Esophagus muscularis mucosa (tissue), 4 donors: Measurements from ENCODE around the gene SPIRE1. TPM values are rescaled to one million over a fixed set of nuclear protein-coding genes. Genes with fewer than 3 reads are reported as not detected.
A peak's percentile ranks its signal among the peaks of the same experiment; 100 is the strongest.

Experiments
- DNase-seq: peaks from one replicate; pipeline ENCODE4 v3.0.0-alpha.2; 2017; ENCODE audit errors: extremely low spot score
- H3K27ac ChIP-seq, 4 donors: fragments of 200-600 bp; sonication (generic); replicated peaks in 1 of 4; 1 replicate in 3 of 4; 2 replicates in 1 of 4; pipeline ENCODE4 v1.5.1; 2016 to 2019; ENCODE audit warnings: mild to moderate bottlenecking in 1 of 4
- H3K27me3 ChIP-seq, 4 donors: fragments of 200-600 bp; sonication (generic); one replicate each; pipeline versions ENCODE4 v1.5.1 to v1.6.0; 2016 to 2019
- H3K36me3 ChIP-seq, 4 donors: fragments of 200-600 bp; sonication (generic); one replicate each; pipeline ENCODE4 v1.5.1; 2016 to 2019
- H3K4me1 ChIP-seq, 4 donors: fragments of 200-600 bp; sonication (generic); one replicate each; pipeline ENCODE4 v1.5.1; 2016 to 2019
- H3K4me3 ChIP-seq, 4 donors: fragments of 200-600 bp; sonication (generic); 1 replicate in 2 of 4; 2 replicates in 2 of 4; pipeline ENCODE4 v1.5.1; 2016 to 2019; ENCODE audit warnings: mild to moderate bottlenecking in 4 of 4, moderate library complexity in 1 of 4
- H3K9me3 ChIP-seq, 4 donors: fragments of 200-600 bp; sonication (generic); 1 replicate in 3 of 4; 2 replicates in 1 of 4; pipeline ENCODE4 v1.5.1; 2016 to 2019
- EP300 ChIP-seq: sonication (generic); formaldehyde crosslinking; IDR thresholded peaks from one replicate; pipeline ENCODE4 v1.6.1; 2017; ENCODE audit warnings: antibody characterized with exemption
- POLR2A ChIP-seq: fragments of 450-650 bp; IDR thresholded peaks from one replicate; pipeline ENCODE4 v1.6.1; 2017; ENCODE audit warnings: antibody characterized with exemption, moderate library complexity, mild to moderate bottlenecking, low read depth
- POLR2AphosphoS5 ChIP-seq, 2 donors: sonication (generic); formaldehyde crosslinking; IDR thresholded peaks; one replicate each; pipeline ENCODE4 v1.6.1; 2017; ENCODE audit warnings: antibody characterized with exemption in 2 of 2
- WGBS: methylation state at CpG from one replicate; pipeline ENCODE4 v1.1.5; 2018; 5-methylcytosine and 5-hydroxymethylcytosine counted together
- intact Hi-C: fragments of 100-400 bp; cut with DNase I; formaldehyde crosslinking; loops from one replicate; pipeline ENCODE4 v1.15.1; 2023
- total RNA-seq, 4 donors: library from RNA; depleted of rRNA; stranded (reverse); fragments of >200 nt; gene quantifications; one replicate each; pipeline versions ENCODE4 v1.1.0 to v1.2.1, GENCODE V29; 2016
- TF ChIP-seq, protein P1 (sequence below), 3 experiments: fragments of 200-600 bp in 2 of 3; fragments of 450-650 bp in 1 of 3; sonication (generic) in 2 of 3; IDR thresholded peaks; one replicate each; pipeline ENCODE4 v1.5.1; 2017 to 2019; ENCODE audit warnings: antibody characterized with exemption in 3 of 3, mild to moderate bottlenecking in 2 of 3, moderate library complexity in 1 of 3

Gene SPIRE1
- total RNA-seq = 10 to 100 TPM; 33.2 to 48.3 (median 40.2) TPM

DNA sequence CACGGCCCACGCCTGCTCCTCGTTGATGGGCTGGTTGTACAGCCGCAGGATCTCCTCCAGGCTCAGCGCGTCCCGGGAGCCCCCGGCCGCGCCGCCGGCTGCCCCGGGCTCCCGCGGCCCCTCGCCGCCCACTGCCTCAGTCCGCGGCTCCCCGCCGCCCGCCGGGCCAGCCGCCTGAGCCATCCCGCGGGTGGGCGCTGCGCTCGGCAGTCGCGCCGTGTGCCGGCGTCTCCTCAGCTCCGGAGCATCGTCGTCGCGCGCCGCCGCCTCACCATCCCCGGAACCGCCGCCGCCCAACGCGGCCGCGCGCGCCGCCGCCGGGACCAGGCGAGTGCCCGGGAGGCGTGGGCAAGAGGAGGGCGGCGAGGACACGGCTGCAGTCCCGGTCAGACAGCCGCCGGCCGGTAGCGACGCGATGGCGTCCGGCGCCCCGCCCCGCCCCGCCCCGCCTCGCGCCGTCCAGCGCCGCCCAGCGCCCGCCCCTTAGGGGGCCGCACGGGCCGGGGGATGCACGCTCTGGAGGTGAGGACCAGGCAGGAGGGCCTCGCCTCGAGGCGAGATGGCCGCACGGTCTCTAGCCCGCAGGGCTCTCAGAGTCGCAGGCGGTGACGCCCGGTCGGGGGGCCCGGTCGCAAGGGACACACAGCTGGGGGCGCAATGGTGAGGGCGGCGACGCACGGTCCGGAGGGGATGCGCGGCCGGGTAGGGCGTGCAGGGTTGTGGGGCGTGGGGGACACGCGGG lies at the start of gene SPIRE1:
Gene SPIRE1 (minus strand): TSS at position 424 of the 742 bp plus-strand sequence. CDS start 241 bp downstream, at position 183.
- Histone ChIP-seq H3K9me3 (no peaks in the 10 kb centered on the region), H3K36me3 (peaks cover 0 to 16% (median 0%) of the 10 kb centered on the region in 4 donors), H3K4me3 (peak within 1 kb of the TSS; percentile 87 to 97 (median 90)), H3K27ac (peak within 1 kb of the TSS; percentile 97 to 100 (median 100)), H3K4me1 (peaks cover 17 to 51% (median 35%) of the 10 kb centered on the region in 4 donors), H3K27me3 (no peaks in the 10 kb centered on the region)
- no peak for DNase-seq
- TF ChIP-seq, protein P1, sequence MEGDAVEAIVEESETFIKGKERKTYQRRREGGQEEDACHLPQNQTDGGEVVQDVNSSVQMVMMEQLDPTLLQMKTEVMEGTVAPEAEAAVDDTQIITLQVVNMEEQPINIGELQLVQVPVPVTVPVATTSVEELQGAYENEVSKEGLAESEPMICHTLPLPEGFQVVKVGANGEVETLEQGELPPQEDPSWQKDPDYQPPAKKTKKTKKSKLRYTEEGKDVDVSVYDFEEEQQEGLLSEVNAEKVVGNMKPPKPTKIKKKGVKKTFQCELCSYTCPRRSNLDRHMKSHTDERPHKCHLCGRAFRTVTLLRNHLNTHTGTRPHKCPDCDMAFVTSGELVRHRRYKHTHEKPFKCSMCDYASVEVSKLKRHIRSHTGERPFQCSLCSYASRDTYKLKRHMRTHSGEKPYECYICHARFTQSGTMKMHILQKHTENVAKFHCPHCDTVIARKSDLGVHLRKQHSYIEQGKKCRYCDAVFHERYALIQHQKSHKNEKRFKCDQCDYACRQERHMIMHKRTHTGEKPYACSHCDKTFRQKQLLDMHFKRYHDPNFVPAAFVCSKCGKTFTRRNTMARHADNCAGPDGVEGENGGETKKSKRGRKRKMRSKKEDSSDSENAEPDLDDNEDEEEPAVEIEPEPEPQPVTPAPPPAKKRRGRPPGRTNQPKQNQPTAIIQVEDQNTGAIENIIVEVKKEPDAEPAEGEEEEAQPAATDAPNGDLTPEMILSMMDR (IDR thresholded peaks at IDR 0.05) = peak in 2 of 3 experiments; percentile 3 to 18
- no peak for TF ChIP-seq POLR2A
- no peak for TF ChIP-seq EP300
- peak; percentile 35 to 67 for TF ChIP-seq POLR2AphosphoS5 (IDR thresholded peaks at IDR 0.05)
- WGBS = 0% methylated on average over 3 of the region's 112 CpGs
- intact Hi-C loops = loop anchor here (5.0 kb wide), 2 partner anchors 251 to 281 kb away; partner anchors contain the start of genes AFG3L2 and PRELID3A

DNA sequence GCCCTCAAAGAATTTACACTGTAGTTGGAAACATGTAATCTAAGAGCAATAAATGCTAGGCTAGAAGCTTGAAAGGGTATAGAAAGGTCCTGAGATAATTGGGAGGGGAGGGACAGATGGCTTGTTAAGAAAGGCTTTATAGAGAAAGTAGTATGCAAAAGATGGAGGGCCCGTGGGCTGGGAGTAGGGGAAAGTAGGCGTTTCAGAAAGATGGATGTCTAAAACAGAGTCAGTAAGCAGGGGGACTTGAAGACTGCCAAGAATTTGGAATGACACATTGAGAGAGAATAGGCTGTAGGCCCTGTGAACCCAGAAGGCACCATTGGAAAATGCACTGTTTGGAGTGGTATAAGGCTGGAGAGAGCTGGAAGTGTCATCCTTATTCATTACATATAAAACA lies 45.8 kb upstream of the SPIRE1 start:
- H3K4me1 ChIP-seq = peaks cover 24 to 47% (median 41%) of the 10 kb centered on the region in 4 donors
- no peak for TF ChIP-seq POLR2AphosphoS5 (IDR thresholded peaks at IDR 0.05)
- TF ChIP-seq, protein P1 (IDR thresholded peaks at IDR 0.05) = no peak
- TF ChIP-seq EP300 = no peak
- no peak for TF ChIP-seq POLR2A
- intact Hi-C loops = no loop called here
- peak; percentile 50 for DNase-seq
- 2% methylated on average over 2 of the region's 2 CpGs for WGBS
- H3K27me3 ChIP-seq = no peaks in the 10 kb centered on the region
- peak overlapping the region; percentile 82 to 96 (median 90) for H3K4me3 ChIP-seq
- H3K9me3 ChIP-seq = no peaks in the 10 kb centered on the region
- peaks cover 17 to 41% (median 28%) of the 10 kb centered on the region in 4 donors for H3K36me3 ChIP-seq
- peak overlapping the region; percentile 95 to 97 (median 96) for H3K27ac ChIP-seq

DNA sequence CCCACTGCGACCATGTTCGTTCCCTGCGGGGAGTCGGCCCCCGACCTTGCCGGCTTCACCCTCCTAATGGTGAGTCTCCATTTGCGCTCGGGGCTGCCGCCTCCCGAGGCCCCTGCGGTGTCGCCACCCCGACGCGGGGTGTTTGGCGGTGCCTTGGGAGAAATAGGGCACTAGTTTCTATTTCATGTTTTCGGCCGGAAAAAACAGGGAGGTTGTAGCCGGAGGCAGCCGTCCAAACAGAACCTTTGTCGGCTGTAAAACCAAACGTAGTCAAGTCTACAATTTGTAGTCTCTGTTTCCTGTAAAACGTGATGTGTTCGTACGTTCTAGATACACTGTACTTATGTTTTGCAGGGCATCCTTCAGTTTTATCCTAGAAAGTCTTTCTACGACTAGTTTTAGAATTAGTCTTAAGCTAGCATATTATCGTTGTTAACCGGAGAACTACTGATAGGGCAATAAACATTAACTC lies 45.2 kb upstream of the SPIRE1 start:
- TF ChIP-seq, protein P1 (IDR thresholded peaks at IDR 0.05) = no peak
- TF ChIP-seq EP300 (no peak), POLR2AphosphoS5 (IDR thresholded peaks at IDR 0.05) (no peak), POLR2A (no peak)
- intact Hi-C loops = no loop called here
- peak overlapping the region; percentile 95 to 97 (median 96) for H3K27ac ChIP-seq
- H3K36me3 ChIP-seq = peaks cover 13 to 41% (median 25%) of the 10 kb centered on the region in 4 donors
- H3K4me3 ChIP-seq = peak overlapping the region; percentile 82 to 96 (median 90)
- H3K4me1 ChIP-seq = peaks cover 24 to 47% (median 41%) of the 10 kb centered on the region in 4 donors
- H3K27me3 ChIP-seq = no peaks in the 10 kb centered on the region
- no peaks in the 10 kb centered on the region for H3K9me3 ChIP-seq
- WGBS = 0% methylated on average over 13 of the region's 28 CpGs
- DNase-seq = no peak

DNA sequence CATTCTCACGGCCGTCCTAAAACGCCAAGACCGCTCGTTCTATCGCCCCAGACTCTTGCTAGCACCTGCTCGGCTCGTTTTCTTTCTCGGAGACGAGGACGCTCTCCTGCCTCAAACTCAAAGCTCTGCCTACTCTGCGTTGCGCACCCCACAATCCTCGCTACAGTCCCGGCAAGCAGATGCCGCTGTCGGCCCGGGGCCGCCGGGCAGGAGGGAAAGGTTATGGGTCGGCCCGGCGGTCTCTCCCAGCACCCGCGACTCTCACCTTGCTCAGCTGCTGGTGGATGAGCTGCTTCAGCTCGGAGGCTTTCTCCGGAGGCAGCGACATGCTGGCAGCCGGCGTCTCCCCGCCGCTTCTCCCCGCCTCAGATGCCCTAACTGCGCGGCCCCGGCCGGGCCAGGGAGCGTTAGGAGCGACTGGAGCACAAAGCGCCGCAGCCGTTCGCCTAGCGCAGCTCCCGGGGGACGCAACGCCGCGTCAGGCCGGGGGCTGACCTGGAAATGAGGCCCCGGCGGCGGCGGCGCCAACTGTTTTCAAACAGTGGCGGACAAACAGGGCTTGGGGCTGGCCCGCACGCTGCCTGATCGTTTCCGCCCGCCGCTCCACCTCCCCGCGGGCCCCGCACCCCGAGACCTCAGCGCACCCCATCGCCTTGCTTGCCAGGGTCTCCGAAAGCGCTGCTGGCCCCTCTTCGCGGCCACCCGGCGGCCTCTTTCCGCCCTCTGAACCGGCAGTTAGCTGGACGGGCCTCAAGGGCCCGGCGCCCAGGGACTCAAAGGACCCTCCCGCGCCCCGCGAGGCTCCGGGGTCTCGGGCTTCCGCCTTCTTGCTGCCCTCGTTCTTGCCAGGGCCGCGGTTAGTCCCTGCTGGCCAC lies 44.6 kb upstream of the SPIRE1 start, which contains the start of the genes CEP76 and PSMG2:
Gene CEP76 (minus strand): TSS at position 503 of the 875 bp plus-strand sequence. CDS start 175 bp downstream, at position 328.
Gene PSMG2 (plus strand): TSS at position 822 of the 875 bp plus-strand sequence. CDS start 66 bp downstream, outside the sequence.
- 0% methylated on average over 20 of the region's 89 CpGs for WGBS
- intact Hi-C loops = no loop called here
- H3K27ac ChIP-seq = peak within 1 kb of the TSS; percentile 95 to 97 (median 96)
- peaks cover 8 to 35% (median 18%) of the 10 kb centered on the region in 4 donors for H3K36me3 ChIP-seq
- H3K27me3 ChIP-seq = no peaks in the 10 kb centered on the region
- H3K9me3 ChIP-seq = no peaks in the 10 kb centered on the region
- TF ChIP-seq EP300 (no peak), POLR2AphosphoS5 (IDR thresholded peaks at IDR 0.05) (peak; percentile 85 to 92), POLR2A (peak; percentile 74)
- TF ChIP-seq, protein P1 (IDR thresholded peaks at IDR 0.05) = no peak
- H3K4me3 ChIP-seq = peak within 1 kb of the TSS; percentile 82 to 96 (median 90)
- DNase-seq = peak; percentile 97
- peaks cover 24 to 47% (median 41%) of the 10 kb centered on the region in 4 donors for H3K4me1 ChIP-seq
